ENCODE measurements around the gene TMEM44. TPM values are rescaled to one million over a fixed set of nuclear protein-coding genes. Genes with fewer than 3 reads are reported as not detected.

The TMEM44 gene
- total and polyA plus RNA-seq, 11 donors = 3.8 to 8.5 (median 4.7) TPM

DNA sequence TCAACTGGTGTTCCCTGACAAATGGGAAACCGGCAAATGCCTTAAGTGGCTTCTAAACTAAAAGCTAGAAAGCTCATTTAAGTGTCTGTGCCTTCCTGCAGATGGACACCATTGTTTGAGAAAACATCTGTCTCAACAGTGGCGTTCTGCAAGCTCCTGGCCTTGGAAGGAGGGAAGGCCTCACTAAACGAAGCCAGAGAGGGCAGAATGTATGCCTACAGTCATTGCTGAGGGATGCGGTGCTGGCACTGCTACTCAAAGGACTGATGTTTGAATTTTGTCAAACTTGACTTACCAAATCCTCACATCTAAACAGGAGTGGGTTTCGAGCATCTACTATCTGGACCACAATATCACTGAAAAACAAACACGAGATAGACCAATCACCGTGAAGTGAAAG lies 26.6 kb upstream of the TMEM44 start:
- Histone ChIP-seq H3K4me1 (peaks cover 0 to 14% (median 0%) of the 10 kb centered on the region in 12 donors), H3K4me3 (no peak overlapping the region), H3K36me3 (peaks cover 0 to 76% (median 65%) of the 10 kb centered on the region in 9 donors), H3K9me3 (peaks cover 0 to 4% (median 0%) of the 10 kb centered on the region in 12 donors), H3K27me3 (no peaks in the 10 kb centered on the region), H3K27ac (no peak overlapping the region)
- ATAC-seq (no peak), DNase-seq (no peak)
- TF ChIP-seq POLR2A (IDR thresholded peaks at IDR 0.05) = no peak
- TF ChIP-seq, protein P1, sequence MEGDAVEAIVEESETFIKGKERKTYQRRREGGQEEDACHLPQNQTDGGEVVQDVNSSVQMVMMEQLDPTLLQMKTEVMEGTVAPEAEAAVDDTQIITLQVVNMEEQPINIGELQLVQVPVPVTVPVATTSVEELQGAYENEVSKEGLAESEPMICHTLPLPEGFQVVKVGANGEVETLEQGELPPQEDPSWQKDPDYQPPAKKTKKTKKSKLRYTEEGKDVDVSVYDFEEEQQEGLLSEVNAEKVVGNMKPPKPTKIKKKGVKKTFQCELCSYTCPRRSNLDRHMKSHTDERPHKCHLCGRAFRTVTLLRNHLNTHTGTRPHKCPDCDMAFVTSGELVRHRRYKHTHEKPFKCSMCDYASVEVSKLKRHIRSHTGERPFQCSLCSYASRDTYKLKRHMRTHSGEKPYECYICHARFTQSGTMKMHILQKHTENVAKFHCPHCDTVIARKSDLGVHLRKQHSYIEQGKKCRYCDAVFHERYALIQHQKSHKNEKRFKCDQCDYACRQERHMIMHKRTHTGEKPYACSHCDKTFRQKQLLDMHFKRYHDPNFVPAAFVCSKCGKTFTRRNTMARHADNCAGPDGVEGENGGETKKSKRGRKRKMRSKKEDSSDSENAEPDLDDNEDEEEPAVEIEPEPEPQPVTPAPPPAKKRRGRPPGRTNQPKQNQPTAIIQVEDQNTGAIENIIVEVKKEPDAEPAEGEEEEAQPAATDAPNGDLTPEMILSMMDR (IDR thresholded peaks at IDR 0.05) = no peak
- intact Hi-C loops (cut with DNase I) = loop anchor here in 1 of 10 donors (10.0 kb wide), 1 partner anchor 865 kb away; no protein-coding TSS in a partner anchor
- WGBS, 4 donors = 85 to 92% (median 87%) methylated on average over 7 of the region's 7 CpGs

DNA sequence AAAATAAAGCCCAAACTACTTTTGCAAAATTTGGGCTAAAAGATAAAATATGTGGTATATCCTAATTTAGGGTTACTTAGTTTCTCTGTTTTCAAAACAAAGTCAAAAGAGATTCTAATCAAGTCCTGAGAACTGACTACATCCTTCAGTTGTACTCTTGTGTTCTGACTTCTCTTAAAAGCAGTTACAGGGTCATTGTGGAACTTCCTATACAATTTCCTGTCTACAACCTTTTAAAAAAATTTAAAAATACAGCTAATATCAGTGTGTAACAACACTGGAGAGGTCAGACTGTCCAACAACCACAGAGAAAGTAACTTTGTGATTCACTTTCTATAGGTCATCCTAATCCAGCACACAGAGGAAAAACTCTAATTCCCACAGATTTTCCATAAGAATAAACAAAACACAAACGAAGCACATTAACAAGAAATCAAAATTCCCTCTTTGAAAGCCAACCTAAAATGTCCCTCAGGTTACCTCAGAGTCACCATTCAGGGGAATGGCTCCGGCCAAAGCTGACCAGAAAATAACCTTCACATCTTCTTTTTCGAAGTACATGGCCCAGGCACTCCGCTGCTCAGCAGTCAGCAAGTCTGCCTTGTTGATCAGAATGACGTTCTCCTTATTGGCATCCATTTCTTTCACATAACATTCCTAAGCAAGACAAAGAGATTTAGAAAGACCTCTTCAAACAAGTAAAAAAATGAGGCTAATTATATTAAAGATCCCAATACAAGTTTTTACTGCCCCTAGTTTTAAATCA lies 25.4 kb upstream of the TMEM44 start:
- H3K9me3 ChIP-seq = peaks cover 0 to 4% (median 0%) of the 10 kb centered on the region in 12 donors
- H3K27ac ChIP-seq = peak overlapping the region in 6 of 12 donors; percentile 14 to 49 (median 34)
- peaks cover 0 to 76% (median 63%) of the 10 kb centered on the region in 9 donors for H3K36me3 ChIP-seq
- intact Hi-C loops (cut with DNase I) = no loop called here
- H3K4me3 ChIP-seq = no peak overlapping the region
- peaks cover 0 to 14% (median 0%) of the 10 kb centered on the region in 12 donors for H3K4me1 ChIP-seq
- ATAC-seq (peak in 1 of 4 donors; percentile 56), DNase-seq (no peak)
- no peaks in the 10 kb centered on the region for H3K27me3 ChIP-seq
- 77 to 80% (median 79%) methylated on average over 5 of the region's 5 CpGs for WGBS, 4 donors
- TF ChIP-seq, protein P1 (IDR thresholded peaks at IDR 0.05) = no peak
- TF ChIP-seq POLR2A (IDR thresholded peaks at IDR 0.05) = no peak

DNA sequence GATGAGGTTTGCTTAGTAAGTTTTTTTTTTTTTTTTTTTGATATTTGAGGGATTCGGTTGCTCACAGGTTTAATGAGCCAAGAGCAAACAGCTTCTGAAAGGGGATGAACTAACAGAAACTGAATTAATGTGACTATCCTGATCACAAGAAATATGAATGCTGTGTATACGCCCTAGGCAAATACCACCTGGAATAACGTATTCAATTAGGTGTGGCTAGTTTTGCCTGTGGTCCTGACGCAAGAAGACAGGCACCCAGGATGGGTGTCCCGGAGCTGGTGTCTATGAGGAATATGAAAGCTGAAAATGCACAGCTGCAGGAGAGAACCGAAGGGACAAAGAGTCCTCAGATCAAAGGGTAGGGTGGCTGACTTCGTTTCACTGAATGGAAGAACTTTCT lies 24.2 kb upstream of the TMEM44 start:
- Histone ChIP-seq H3K9me3 (peaks cover 0 to 4% (median 0%) of the 10 kb centered on the region in 12 donors), H3K4me3 (no peak overlapping the region), H3K36me3 (peaks cover 0 to 83% (median 69%) of the 10 kb centered on the region in 9 donors), H3K27ac (no peak overlapping the region), H3K27me3 (no peaks in the 10 kb centered on the region), H3K4me1 (peaks cover 0 to 14% (median 0%) of the 10 kb centered on the region in 12 donors)
- no peak for DNase-seq
- intact Hi-C loops (cut with DNase I) = no loop called here
- ATAC-seq = no peak
- 81 to 95% (median 85%) methylated on average over 7 of the region's 7 CpGs for WGBS, 4 donors
- TF ChIP-seq, protein P1 (IDR thresholded peaks at IDR 0.05) = no peak
- no peak for TF ChIP-seq POLR2A (IDR thresholded peaks at IDR 0.05)

DNA sequence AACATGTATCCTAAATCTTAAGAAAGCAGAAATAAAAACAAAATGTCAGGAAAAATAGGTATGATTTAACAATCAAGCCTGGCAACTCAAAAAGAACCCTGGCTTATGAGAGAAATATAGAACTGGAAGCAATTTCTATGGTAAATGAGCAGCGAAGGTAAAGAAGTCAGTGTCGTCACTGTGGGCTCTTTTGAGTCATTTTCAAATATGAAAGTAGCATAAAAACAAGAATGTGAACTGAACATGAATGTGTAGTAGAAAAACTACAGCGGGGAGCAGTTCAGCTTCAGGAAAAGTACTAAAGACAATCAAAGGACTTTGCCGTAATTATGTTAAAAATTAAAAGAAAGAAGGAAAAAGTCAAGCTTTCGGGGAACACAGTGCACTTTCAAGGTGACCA lies 21.2 kb upstream of the TMEM44 start:
- H3K27ac ChIP-seq = no peak overlapping the region
- peaks cover 0 to 89% (median 85%) of the 10 kb centered on the region in 9 donors for H3K36me3 ChIP-seq
- peaks cover 0 to 4% (median 0%) of the 10 kb centered on the region in 12 donors for H3K9me3 ChIP-seq
- no peak overlapping the region for H3K4me3 ChIP-seq
- intact Hi-C loops (cut with DNase I) = no loop called here
- TF ChIP-seq POLR2A (IDR thresholded peaks at IDR 0.05) = no peak
- 94 to 98% (median 96%) methylated on average over 5 of the region's 5 CpGs for WGBS, 4 donors
- no peak for DNase-seq
- H3K4me1 ChIP-seq = peaks cover 0 to 7% (median 0%) of the 10 kb centered on the region in 12 donors
- H3K27me3 ChIP-seq = no peaks in the 10 kb centered on the region
- ATAC-seq = no peak

Data from heart left ventricle (tissue), 16 donors.